Endothelial cell (in vitro differentiated cells): ENCODE data around the gene CACNA1C. TPM values are rescaled to one million over a fixed set of nuclear protein-coding genes. Genes with fewer than 3 reads are reported as not detected.
A peak's percentile ranks its signal among the peaks of the same experiment; 100 is the strongest.

ENCODE experiments used
- DNase-seq: peaks from one replicate; pipeline ENCODE4 v3.0.0; 2021; ENCODE audit warnings: low spot score
- H3K27ac Mint-ChIP-seq: one replicate; pipeline ENCODE4 v1.8.0; 2021; ENCODE audit warnings: mixed read lengths, inconsistent platforms; ENCODE audit not compliant: unreplicated experiment
- H3K27me3 Mint-ChIP-seq: one replicate; pipeline ENCODE4 v1.8.0; 2021; ENCODE audit warnings: mild to moderate bottlenecking, moderate library complexity, mixed read lengths, inconsistent platforms; ENCODE audit not compliant: unreplicated experiment
- H3K36me3 Mint-ChIP-seq: one replicate; pipeline ENCODE4 v1.8.0; 2021; ENCODE audit warnings: mild to moderate bottlenecking, low read depth, mixed read lengths, inconsistent platforms; ENCODE audit not compliant: unreplicated experiment
- H3K4me1 Mint-ChIP-seq: one replicate; pipeline ENCODE4 v1.8.0; 2021; ENCODE audit warnings: mild to moderate bottlenecking, mixed read lengths, inconsistent platforms; ENCODE audit not compliant: unreplicated experiment
- H3K4me3 Mint-ChIP-seq: one replicate; pipeline ENCODE4 v1.8.0; 2021; ENCODE audit warnings: mild to moderate bottlenecking, mixed read lengths, inconsistent platforms; ENCODE audit not compliant: unreplicated experiment
- H3K9me3 Mint-ChIP-seq: one replicate; pipeline ENCODE4 v1.8.0; 2021; ENCODE audit warnings: mixed read lengths, inconsistent platforms; ENCODE audit not compliant: unreplicated experiment
- CTCF ChIP-seq: fragments of 200-600 bp; sonication (generic); IDR thresholded peaks from one replicate; pipeline ENCODE4 v1.5.0; 2021; ENCODE audit warnings: antibody characterized with exemption; ENCODE audit not compliant: unreplicated experiment
- total RNA-seq: library from RNA; stranded (reverse); fragmentation: NEBNext Ultra II Directional; extraction: Animal tissue kit (Norgen Biotek cat#: 25700); gene quantifications from one replicate; pipeline ENCODE4 v1.2.1, GENCODE V29; 2021; ENCODE audit not compliant: unreplicated experiment

Gene CACNA1C
- total RNA-seq, 1 donor from 2014 or later = 11.1 TPM

GRCh38 chr12:2289525-2289924 is 236.7 kb downstream of the CACNA1C start:
- no peaks in the 10 kb centered on the region for H3K9me3 Mint-ChIP-seq
- H3K4me3 Mint-ChIP-seq = no peak overlapping the region
- no peak for TF ChIP-seq CTCF
- H3K27me3 Mint-ChIP-seq = peaks cover 2% of the 10 kb centered on the region
- H3K4me1 Mint-ChIP-seq = peaks cover 26% of the 10 kb centered on the region
- DNase-seq = no peak
- H3K36me3 Mint-ChIP-seq = no peaks in the 10 kb centered on the region
- no peak overlapping the region for H3K27ac Mint-ChIP-seq

DNA sequence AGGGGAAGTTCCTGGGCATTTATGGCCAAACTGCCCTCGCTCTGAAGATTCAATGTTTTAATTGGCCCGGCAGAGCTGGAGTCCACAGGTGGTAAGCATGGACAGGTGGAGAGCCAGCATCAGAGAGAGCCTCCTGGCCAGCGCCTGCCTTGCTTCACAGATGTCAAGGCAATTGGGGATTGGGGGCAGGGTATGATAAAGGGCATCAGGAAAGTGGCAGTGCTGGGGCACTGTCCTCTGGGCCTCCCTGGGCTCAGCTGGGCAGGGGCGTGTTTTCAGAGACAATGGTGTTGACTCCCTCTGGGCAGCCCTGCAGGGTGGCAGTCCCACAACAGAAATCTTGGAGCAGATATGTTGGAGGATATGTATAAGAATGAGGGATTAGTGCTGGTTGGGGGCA is 237.3 kb downstream of the CACNA1C start:
- Mint-ChIP-seq H3K27ac (no peak overlapping the region), H3K4me3 (no peak overlapping the region), H3K9me3 (no peaks in the 10 kb centered on the region), H3K36me3 (no peaks in the 10 kb centered on the region), H3K4me1 (peaks cover 26% of the 10 kb centered on the region), H3K27me3 (peaks cover 2% of the 10 kb centered on the region)
- TF ChIP-seq CTCF = no peak
- DNase-seq = no peak

- Mint-ChIP-seq H3K4me1 (peaks cover 26% of the 10 kb centered on the region), H3K9me3 (no peaks in the 10 kb centered on the region), H3K4me3 (no peak overlapping the region), H3K27ac (no peak overlapping the region), H3K36me3 (no peaks in the 10 kb centered on the region), H3K27me3 (peaks cover 2% of the 10 kb centered on the region)
- no peak for DNase-seq
- TF ChIP-seq CTCF = no peak
Observed at GRCh38 chr12:2290516-2291065, 237.8 kb downstream of the CACNA1C start.

DNA sequence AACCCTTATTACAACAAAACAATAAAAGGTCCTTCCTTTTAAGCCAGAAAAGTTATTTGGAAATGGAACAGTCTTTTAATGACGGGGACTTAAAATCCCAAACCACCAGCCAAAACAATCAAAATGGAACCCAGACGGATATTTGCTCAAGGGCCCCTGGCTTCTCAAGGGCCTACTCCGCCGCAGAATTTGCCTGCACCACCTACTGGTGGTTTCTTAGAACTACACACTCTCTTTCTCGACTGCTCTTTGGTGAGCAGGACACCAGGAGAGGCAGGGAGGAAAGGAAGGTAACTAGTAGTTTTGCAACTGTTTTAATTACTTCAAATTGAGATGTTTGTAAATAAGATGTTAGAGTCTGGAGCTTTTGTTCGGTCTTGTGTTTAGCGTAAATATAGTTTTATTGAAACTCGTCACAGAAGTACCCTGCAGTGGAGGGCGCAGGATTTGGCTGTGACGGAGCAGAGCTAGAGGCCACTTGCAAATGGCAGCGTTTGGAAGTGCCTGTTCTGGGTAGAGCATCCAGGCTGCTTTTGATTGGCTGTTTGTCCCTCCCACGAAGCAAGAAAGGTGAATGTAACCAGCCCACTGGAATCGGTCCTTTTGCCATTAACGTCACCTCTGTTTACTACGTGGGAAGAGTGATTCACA is 238.5 kb downstream of the CACNA1C start:
- DNase-seq = peak; percentile 64
- no peak overlapping the region for H3K4me3 Mint-ChIP-seq
- H3K4me1 Mint-ChIP-seq = peaks cover 26% of the 10 kb centered on the region
- H3K27ac Mint-ChIP-seq = no peak overlapping the region
- no peaks in the 10 kb centered on the region for H3K36me3 Mint-ChIP-seq
- TF ChIP-seq CTCF = peak; percentile 89
- no peaks in the 10 kb centered on the region for H3K9me3 Mint-ChIP-seq
- peaks cover 2% of the 10 kb centered on the region for H3K27me3 Mint-ChIP-seq

GRCh38 chr12:2291947-2292346 is 239.2 kb downstream of the CACNA1C start:
- TF ChIP-seq CTCF = no peak
- no peak for DNase-seq
- H3K9me3 Mint-ChIP-seq = no peaks in the 10 kb centered on the region
- H3K27ac Mint-ChIP-seq = no peak overlapping the region
- no peak overlapping the region for H3K4me3 Mint-ChIP-seq
- H3K36me3 Mint-ChIP-seq = no peaks in the 10 kb centered on the region
- H3K4me1 Mint-ChIP-seq = peaks cover 22% of the 10 kb centered on the region
- peaks cover 2% of the 10 kb centered on the region for H3K27me3 Mint-ChIP-seq
